NCI-H748 (cell line): ENCODE measurements around the gene CNP.

Experiments used
- DNase-seq: peaks from one replicate; lab custom pipeline; 2025; ENCODE audit not compliant: unreplicated experiment; lab: John Stamatoyannopoulos, UW

Gene CNP

DNA sequence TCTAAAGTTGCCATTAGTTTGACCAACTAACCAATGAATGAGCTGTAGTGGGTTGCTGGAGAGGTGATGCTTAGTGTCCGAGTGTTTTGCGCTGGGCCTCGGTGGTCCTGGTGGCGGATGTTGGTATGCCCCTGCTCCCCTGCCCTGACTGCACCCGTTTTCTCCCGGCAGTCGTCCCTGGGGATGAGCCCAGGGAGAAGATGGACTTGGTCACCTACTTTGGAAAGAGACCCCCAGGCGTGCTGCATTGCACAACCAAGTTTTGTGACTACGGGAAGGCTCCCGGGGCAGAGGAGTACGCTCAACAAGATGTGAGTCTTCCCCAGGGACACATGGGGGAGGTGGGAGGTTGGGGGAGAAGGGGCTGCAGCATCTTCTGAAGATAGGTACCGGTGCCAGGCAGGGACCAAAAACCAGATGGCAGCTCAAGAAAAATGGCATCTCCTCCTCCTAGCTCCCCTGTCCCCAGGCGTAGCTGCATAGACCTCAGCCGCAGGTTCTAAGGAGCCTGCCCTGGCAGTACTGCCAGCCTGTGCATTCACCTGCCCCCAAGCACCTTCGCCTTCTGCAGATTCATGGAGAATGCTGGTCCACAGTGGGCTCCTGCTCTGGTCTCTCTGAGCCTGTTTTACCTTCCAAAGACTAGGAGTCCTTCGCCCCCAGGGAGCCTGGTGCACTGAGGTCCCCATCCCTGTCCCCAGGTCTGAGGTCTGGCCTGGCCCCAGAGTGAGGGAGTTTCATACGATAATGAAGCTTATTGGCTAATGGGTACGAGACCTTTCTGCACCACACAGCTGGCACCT is 5.3 kb downstream of the CNP start:
- DNase-seq: no peak

GRCh38 chr17:41972571-41973407 is 6.2 kb downstream of the CNP start:
- no peak for DNase-seq

DNA sequence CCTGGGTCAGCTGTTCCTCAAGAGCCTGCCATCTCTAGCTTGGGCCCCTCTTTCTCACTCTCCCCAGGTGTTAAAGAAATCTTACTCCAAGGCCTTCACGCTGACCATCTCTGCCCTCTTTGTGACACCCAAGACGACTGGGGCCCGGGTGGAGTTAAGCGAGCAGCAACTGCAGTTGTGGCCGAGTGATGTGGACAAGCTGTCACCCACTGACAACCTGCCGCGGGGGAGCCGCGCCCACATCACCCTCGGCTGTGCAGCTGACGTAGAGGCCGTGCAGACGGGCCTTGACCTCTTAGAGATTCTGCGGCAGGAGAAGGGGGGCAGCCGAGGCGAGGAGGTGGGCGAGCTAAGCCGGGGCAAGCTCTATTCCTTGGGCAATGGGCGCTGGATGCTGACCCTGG is 6.8 kb downstream of the CNP start:
- DNase-seq: no peak

- no peak for DNase-seq
Measured at GRCh38 chr17:41974031-41974430, 7.4 kb downstream of the CNP start.

GRCh38 chr17:41974658-41975057 is 8.1 kb downstream of the CNP start:
- no peak for DNase-seq

DNA sequence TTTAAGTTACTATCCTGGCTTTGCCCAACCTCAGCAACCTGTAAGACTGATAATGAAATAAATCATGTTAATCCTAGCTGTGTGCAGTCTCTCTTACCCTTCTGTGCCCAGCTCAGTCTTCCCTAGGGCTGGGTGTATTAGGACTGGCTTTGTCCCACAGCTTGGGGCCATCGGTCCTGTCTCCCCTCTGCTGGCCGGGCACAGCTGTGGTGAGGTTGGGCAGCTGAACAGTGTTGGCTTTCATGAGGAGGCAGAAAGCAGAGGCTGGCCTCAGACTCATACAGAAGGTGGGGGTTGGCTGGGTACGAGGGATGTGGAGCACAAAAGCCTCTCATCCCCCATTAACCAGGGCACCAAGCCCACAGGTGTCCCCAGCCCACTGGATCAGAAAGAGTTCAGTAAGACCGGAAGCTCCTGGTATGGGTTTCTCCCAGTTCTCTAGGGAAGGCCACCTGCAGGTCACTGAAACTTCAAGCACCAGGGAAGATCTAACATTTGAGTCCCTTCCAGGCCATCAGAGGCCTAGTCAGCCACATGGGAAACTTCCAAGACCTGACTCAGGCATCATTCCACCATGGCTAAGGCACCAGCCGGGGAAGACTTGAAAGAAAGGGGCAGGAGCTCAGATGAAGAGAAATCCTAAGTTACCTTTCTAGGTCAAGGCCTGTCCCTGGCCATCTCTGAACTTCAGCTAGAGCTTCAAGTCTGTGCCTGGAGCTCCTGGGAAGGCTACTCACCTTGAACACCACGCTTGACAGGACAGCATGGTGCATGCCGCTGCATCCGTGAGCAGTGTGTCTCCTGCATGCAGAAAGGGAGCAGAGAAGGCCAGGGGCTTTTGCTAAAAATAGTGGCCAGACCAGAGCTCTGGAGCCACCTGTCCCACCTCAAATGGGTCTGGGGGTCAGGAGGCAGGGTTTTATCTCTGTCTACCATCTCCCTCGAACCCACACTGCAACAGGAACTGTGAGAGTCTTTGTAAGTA is 8.8 kb downstream of the CNP start:
- no peak for DNase-seq

DNA sequence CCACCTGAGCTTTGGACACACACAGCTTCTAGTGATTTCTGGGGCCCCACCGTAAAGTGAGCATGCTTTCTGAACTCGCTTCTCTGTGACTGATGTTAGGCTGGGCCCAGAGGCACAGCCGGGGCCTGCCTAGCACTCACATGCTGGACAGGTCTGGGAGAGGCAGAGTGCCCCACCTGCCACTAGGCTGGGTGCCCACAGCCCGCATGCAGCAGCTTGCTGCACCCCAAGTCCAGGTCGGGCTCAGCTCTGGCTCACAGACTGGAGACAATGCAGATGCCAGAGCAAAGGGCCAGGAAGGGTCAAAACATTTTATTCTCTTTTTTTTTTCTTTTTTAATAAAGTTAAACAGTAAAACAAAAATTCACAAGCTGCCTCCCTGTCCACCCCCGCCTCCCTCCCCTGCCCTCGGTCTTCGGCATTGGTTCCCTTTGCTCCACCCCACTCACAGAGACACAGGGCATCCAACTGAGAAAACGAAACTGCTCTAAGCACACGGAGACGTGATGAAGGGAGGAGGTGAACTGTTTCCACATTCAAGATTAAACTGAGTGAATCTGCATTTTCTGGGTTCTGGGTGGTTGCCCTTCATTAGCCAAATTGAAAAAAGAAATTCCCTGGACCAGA is 9.7 kb downstream of the CNP start:
- no peak for DNase-seq

DNA sequence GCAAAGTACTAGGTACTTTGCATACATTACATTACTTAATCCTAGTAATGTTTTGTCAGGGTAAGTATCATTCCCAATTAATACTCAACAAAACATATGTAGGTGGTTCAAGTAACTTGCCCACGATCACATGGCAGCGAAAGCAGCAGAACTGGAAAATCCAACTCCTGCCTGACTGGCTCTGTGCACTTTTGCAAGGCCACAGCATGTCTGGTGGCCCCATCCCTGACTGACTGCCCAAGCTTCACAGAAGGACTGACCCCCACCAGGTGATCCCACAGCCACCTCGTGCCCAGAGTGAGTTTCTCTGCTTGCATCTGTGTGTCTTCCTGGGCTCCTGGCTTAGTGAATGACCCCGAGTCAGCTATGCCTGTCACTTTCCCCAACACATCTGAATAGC is 11.4 kb downstream of the CNP start:
- no peak for DNase-seq

- no peak for DNase-seq
Measured at GRCh38 chr17:41982026-41982760, 15.6 kb downstream of the CNP start.

DNA sequence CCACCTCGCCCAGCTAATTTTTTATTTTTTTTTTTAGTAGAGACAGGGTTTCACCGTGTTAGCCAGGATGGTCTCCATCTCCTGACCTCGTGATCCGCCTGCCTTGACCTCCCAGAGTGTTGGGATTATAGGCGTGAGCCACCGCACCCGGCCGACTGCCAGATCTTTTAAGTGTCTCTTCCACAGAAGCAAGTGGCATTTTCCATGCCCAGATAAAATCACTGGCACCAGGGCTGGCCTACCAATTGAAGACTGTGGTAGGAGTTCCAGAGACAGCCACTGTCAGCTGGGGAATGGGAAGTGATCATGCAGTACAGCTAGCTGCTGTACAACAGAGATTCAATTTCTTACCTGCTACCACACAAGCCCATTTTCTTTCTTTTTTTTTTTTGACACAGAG is 17.9 kb downstream of the CNP start:
- DNase-seq: no peak

GRCh38 chr17:41985919-41986318 is 19.3 kb downstream of the CNP start:
- DNase-seq: no peak

DNA sequence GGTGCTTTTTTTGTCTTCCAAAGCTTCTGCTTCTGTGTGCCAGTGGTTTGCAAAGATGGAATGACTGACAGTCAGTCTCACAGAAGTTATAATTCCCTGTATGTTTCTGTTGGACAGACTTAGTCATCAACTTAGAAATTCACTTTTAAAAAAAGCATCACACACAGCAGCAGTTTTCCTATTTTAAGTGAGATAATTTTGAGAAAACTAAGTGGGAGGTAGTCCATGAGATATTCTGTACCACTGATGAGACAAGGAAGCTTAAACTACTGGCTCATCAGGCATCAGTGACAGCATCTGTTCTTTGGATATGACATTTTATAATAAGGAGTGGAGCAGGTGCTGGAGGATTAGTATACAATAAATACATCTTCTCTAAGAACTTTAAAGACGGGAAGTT is 20.0 kb downstream of the CNP start:
- DNase-seq: no peak

- DNase-seq: no peak
Measured at GRCh38 chr17:41987642-41988041, 21.0 kb downstream of the CNP start.

GRCh38 chr17:41988418-41988817 is 21.8 kb downstream of the CNP start:
- DNase-seq: no peak

DNA sequence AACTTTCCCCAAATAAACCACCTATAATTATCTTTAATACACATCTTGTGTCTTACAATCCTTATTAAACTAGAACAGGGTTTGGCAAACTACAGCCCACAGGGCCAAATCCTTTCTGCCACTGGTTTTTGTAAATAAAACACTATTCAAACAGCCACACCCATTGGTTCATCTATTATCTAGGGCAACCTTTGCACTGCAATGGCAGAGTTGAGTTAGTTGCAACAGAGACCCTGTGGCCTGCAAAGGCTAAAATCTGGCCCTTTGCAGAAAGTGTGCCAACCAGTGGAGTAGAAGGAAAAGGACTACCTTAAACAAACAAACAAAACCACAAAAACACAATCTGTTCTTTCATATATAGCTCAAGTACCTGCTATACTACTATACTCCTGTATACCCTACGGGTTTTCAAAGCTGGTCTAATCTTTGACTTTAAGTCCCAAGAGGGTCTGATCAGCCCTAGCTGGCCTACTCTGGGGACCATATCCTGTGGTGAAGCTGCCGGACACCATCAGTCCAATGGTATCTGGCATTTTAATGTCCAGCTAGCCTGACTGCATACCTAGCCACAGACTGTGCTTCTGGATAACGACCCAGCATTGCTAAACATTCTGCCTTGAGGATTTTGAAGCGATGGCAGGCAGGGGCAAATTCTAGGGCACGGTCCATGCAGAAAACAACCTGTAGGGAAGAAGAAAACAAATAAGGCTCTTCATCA is 23.3 kb downstream of the CNP start:
- no peak for DNase-seq

DNA sequence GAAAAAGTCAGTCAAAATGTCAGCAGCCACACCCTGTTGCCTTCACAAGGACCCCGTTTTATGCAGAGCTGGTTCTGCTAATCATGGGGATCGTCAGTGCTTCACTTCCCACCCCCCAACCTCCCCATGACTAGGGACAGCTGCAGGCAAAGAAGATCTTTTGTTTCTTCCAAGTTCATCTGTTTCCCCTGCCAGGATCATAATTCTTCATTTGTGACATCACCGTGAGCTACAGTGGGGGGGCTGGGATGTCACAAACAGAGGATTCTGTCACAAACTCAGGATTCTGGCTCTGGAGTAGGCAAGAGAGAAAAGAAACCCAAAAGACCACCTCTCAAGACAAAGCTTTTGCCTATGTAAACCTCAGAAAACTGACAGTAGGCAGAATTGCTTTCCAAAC is 26.0 kb downstream of the CNP start:
- DNase-seq: no peak

GRCh38 chr17:41996855-41997164 is 30.2 kb downstream of the CNP start:
- no peak for DNase-seq

- DNase-seq: no peak
Measured at GRCh38 chr17:41998497-41998896, 31.9 kb downstream of the CNP start.

DNA sequence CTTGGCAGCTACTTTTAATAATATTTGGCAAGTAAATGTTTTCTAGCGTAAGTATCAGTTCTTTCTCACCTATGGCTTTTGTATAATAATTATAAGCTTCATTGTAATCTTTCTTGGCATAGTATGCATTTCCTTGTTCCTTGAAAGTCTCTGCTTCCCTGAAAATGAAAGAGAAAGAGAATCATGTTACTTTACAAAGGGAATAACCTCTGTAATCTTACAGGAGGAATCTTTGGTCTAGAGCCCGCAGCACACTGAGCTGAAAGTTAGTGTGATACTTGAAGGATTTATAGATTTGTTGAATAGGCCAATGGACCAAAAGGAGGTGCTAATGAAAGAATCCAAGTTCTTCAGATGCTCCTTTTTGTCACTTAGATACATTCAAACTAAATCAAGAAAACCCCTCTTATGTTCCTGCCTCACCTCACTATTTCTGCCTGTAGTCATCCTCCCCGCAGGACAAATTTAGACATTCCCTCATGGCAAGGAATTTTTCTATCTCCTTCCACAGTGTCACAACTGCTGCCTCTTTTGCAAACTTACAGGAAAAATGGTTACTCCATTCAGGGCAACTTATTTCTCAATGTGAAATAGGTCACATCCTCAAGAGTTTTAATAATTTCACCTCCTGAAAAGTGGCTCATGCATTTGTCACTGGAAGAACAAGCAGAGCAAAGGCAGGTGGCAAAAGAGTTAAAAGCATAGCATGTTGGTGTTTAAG is 34.0 kb downstream of the CNP start:
- DNase-seq: no peak
